H9 (cell line): ENCODE results near the gene MOB1B. TPM values are rescaled to one million over a fixed set of nuclear protein-coding genes. Genes with fewer than 3 reads are reported as not detected.
A peak's percentile ranks its signal among the peaks of the same experiment; 100 is the strongest.

ENCODE experiments used
- DNase-seq: peaks from one replicate; pipeline ENCODE4 v3.0.0-alpha.2; 2017
- H2AFZ ChIP-seq: one replicate; pipeline ENCODE4 v1.6.1; 2013; ENCODE audit warnings: mild to moderate bottlenecking, low read length, control low read depth, moderate library complexity
- H2AK5ac ChIP-seq: 2 replicates; pipeline ENCODE4 v1.6.1; 2013; ENCODE audit warnings: low read length, control low read depth, mixed read lengths; ENCODE audit not compliant: insufficient read length
- H2BK120ac ChIP-seq: one replicate; pipeline ENCODE4 v1.6.1; 2013; ENCODE audit warnings: low read depth, mild to moderate bottlenecking, low read length, control low read depth, inconsistent platforms; ENCODE audit not compliant: poor library complexity, severe bottlenecking
- H2BK12ac ChIP-seq: 2 replicates; pipeline ENCODE4 v1.6.1; 2013; ENCODE audit warnings: low read length, control low read depth, mixed read lengths, low read depth; ENCODE audit not compliant: insufficient read length
- H2BK15ac ChIP-seq: 2 replicates; pipeline ENCODE4 v1.6.1; 2013; ENCODE audit warnings: low read depth, low read length, control low read depth
- H2BK20ac ChIP-seq: one replicate; pipeline ENCODE4 v1.6.1; 2013; ENCODE audit warnings: low read depth, mild to moderate bottlenecking, low read length, control low read depth, inconsistent platforms; ENCODE audit not compliant: poor library complexity, severe bottlenecking
- H2BK5ac ChIP-seq: 2 replicates; pipeline ENCODE4 v1.6.1; 2013; ENCODE audit warnings: low read length, control low read depth, mixed read lengths; ENCODE audit not compliant: insufficient read length
- H3K14ac ChIP-seq: 2 replicates; pipeline ENCODE4 v1.6.1; 2013; ENCODE audit warnings: low read length, control low read depth; ENCODE audit not compliant: insufficient read depth
- H3K18ac ChIP-seq: 2 replicates; pipeline ENCODE4 v1.6.1; 2013; ENCODE audit warnings: low read depth, mild to moderate bottlenecking, mixed read lengths, low read length, control low read depth; ENCODE audit not compliant: insufficient read length
- H3K23ac ChIP-seq: 2 replicates; pipeline ENCODE4 v1.6.1; 2013; ENCODE audit warnings: low read length, control low read depth, mixed read lengths, low read depth; ENCODE audit not compliant: insufficient read length
- H3K23me2 ChIP-seq: 2 replicates; pipeline ENCODE4 v1.6.1; 2013; ENCODE audit warnings: low read depth, mild to moderate bottlenecking, mixed read lengths, low read length, control low read depth; ENCODE audit not compliant: insufficient read length, poor library complexity, severe bottlenecking
- H3K27ac ChIP-seq: 2 replicates; pipeline ENCODE4 v1.5.1; 2013; ENCODE audit warnings: low read length, control low read depth, mixed read lengths, low read depth; ENCODE audit not compliant: insufficient read length
- H3K27me3 ChIP-seq: 2 replicates; pipeline ENCODE4 v1.6.1; 2013; ENCODE audit warnings: low read length, control low read depth, inconsistent platforms; ENCODE audit not compliant: insufficient read depth
- H3K4ac ChIP-seq: 2 replicates; pipeline ENCODE4 v1.6.1; 2013; ENCODE audit warnings: low read depth, mild to moderate bottlenecking, control low read depth, inconsistent platforms, low read length, moderate library complexity
- H3K4me1 ChIP-seq: 2 replicates; pipeline ENCODE4 v1.6.1; 2013; ENCODE audit warnings: low read length, control low read depth, inconsistent platforms; ENCODE audit not compliant: insufficient read depth
- H3K4me2 ChIP-seq: 2 replicates; pipeline ENCODE4 v1.6.1; 2013; ENCODE audit warnings: low read length, control low read depth, mixed read lengths; ENCODE audit not compliant: insufficient read length, insufficient read depth
- H3K56ac ChIP-seq: 2 replicates; pipeline ENCODE4 v1.6.1; 2013; ENCODE audit warnings: low read depth, mild to moderate bottlenecking, mixed read lengths, low read length, control low read depth; ENCODE audit not compliant: insufficient read length
- H3K79me1 ChIP-seq: 2 replicates; pipeline ENCODE4 v1.6.1; 2013; ENCODE audit warnings: low read depth, mild to moderate bottlenecking, moderate library complexity, low read length, control low read depth, inconsistent platforms; ENCODE audit not compliant: insufficient read depth, poor library complexity, severe bottlenecking
- H3K79me2 ChIP-seq: 2 replicates; pipeline ENCODE4 v1.6.1; 2013; ENCODE audit warnings: low read length, control low read depth, inconsistent platforms; ENCODE audit not compliant: insufficient read depth
- H3K9ac ChIP-seq: 2 replicates; pipeline ENCODE4 v1.6.1; 2013; ENCODE audit warnings: low read length, control low read depth, mixed read lengths; ENCODE audit not compliant: insufficient read length; ENCODE audit errors: extremely low read depth
- H3K9me3 ChIP-seq: one replicate; pipeline ENCODE4 v1.6.1; 2013; ENCODE audit warnings: low read depth, low read length, inconsistent platforms; ENCODE audit not compliant: control insufficient read depth
- H3T11ph ChIP-seq: one replicate; pipeline ENCODE4 v1.6.1; 2013; ENCODE audit warnings: mild to moderate bottlenecking, low read length, control low read depth, inconsistent platforms
- H4K20me1 ChIP-seq: one replicate; pipeline ENCODE4 v1.6.1; 2013; ENCODE audit not compliant: control insufficient read depth, insufficient read length, insufficient read depth
- H4K5ac ChIP-seq: 2 replicates; pipeline ENCODE4 v1.6.1; 2013; ENCODE audit warnings: low read depth, mild to moderate bottlenecking, mixed read lengths, low read length, control low read depth; ENCODE audit not compliant: insufficient read length
- H4K8ac ChIP-seq: replicated peaks from 2 replicates; pipeline ENCODE4 v1.6.1; 2013; ENCODE audit warnings: low read length, control low read depth, mixed read lengths, low read depth; ENCODE audit not compliant: insufficient read length
- H4K91ac ChIP-seq: 2 replicates; pipeline ENCODE4 v1.6.1; 2013; ENCODE audit warnings: low read depth, mild to moderate bottlenecking, moderate library complexity, mixed read lengths, low read length, control low read depth; ENCODE audit not compliant: insufficient read length
- H3K27ac Mint-ChIP-seq, 3 experiments: 2 replicates in 2 of 3; 3 replicates in 1 of 3; pipeline ENCODE4 v1.8.0; 2020 to 2021; ENCODE audit warnings: mixed read lengths in 3 of 3, mild to moderate bottlenecking in 1 of 3, moderate library complexity in 1 of 3
- H3K27me3 Mint-ChIP-seq: 2 replicates; pipeline ENCODE4 v1.8.0; 2021; ENCODE audit warnings: low read depth, mild to moderate bottlenecking, moderate library complexity, mixed read lengths
- H3K36me3 Mint-ChIP-seq, 3 experiments: 2 replicates in 2 of 3; 3 replicates in 1 of 3; pipeline ENCODE4 v1.8.0; 2020 to 2021; ENCODE audit warnings: low read depth in 3 of 3, mixed read lengths in 3 of 3; ENCODE audit not compliant: insufficient read depth in 1 of 3
- H3K4me1 Mint-ChIP-seq, 2 experiments: 2 replicates each; pipeline ENCODE4 v1.8.0; 2020; ENCODE audit warnings: mixed read lengths in 2 of 2
- H3K4me3 Mint-ChIP-seq, 2 experiments: 2 replicates in 1 of 2; 3 replicates in 1 of 2; pipeline ENCODE4 v1.8.0; 2020 to 2021; ENCODE audit warnings: mild to moderate bottlenecking in 2 of 2, mixed read lengths in 2 of 2, moderate library complexity in 1 of 2
- H3K9me3 Mint-ChIP-seq, 2 experiments: 2 replicates in 1 of 2; 3 replicates in 1 of 2; pipeline ENCODE4 v1.8.0; 2020; ENCODE audit warnings: mild to moderate bottlenecking in 2 of 2, mixed read lengths in 2 of 2, moderate library complexity in 1 of 2
- WGBS: extraction: QIAGEN DNeasy Blood & Tissue Kit; methylation state at CpG from one replicate; pipeline ENCODE4 v1.1.7; 2013; ENCODE audit warnings: missing lambda C conversion rate, low lambda C conversion rate, mixed read lengths; ENCODE audit not compliant: insufficient read length; ENCODE audit errors: extremely low coverage; 5-methylcytosine and 5-hydroxymethylcytosine counted together
- total RNA-seq: library from RNA; stranded (reverse); gene quantifications from 2 replicates; pipeline ENCODE4 v1.2.1, GENCODE V29; 2021
- TF ChIP-seq, protein P1 (sequence below): fragments of 200-600 bp; sonication (generic); conservative IDR thresholded peaks from 3 replicates; pipeline ENCODE4 v1.8.0; 2021; ENCODE audit warnings: antibody characterized with exemption, mild to moderate bottlenecking

MOB1B gene
- total RNA-seq, 1 experiment from 2014 or later, result 30.3 TPM

DNA sequence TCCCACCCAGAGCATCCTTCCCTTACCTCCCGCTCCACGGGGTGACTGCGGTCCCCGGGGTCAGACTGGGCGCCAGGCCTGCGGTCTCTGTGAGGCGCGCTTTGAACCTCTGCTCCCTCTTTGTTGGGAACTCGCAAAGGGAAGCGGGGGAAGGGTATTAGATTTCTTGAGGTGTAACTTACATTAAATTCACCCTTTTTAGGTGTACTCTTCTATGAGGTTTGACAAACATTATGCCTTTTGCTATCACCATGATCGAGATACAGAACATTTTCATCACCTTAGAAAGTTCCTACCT lies 91.8 kb downstream of the MOB1B start:
- no peaks in the 10 kb centered on the region for H3K27me3 ChIP-seq
- H3K9me3 Mint-ChIP-seq, result peaks cover 7 to 11% of the 10 kb centered on the region in 2 experiments
- no peak overlapping the region for H3T11ph ChIP-seq
- peak overlapping the region; percentile 80 for H3K9ac ChIP-seq
- WGBS, result no CpG with 5 or more reads among the region's 11 CpGs
- H3K23me2 ChIP-seq, result peaks cover 5% of the 10 kb centered on the region
- no peak overlapping the region for H2BK12ac ChIP-seq
- peaks cover 14 to 38% (median 20%) of the 10 kb centered on the region in 3 experiments for H3K36me3 Mint-ChIP-seq
- H3K9me3 ChIP-seq, result no peaks in the 10 kb centered on the region
- H4K8ac ChIP-seq, result no peak overlapping the region
- no peak overlapping the region for H2BK15ac ChIP-seq
- H3K23ac ChIP-seq, result no peak overlapping the region
- no peak for DNase-seq
- no peaks in the 10 kb centered on the region for H3K79me1 ChIP-seq
- H2BK120ac ChIP-seq, result no peak overlapping the region
- H3K4ac ChIP-seq, result no peak overlapping the region
- H2BK5ac ChIP-seq, result no peak overlapping the region
- H3K27ac ChIP-seq, result no peak overlapping the region
- H2AK5ac ChIP-seq, result no peak overlapping the region
- no peak overlapping the region for H4K91ac ChIP-seq
- H3K14ac ChIP-seq, result peak overlapping the region; percentile 94; the same call in 1 of the 2 replicates
- H2AFZ ChIP-seq, result no peak overlapping the region
- no peak overlapping the region for H3K56ac ChIP-seq
- H3K79me2 ChIP-seq, result peaks cover 11% of the 10 kb centered on the region
- H4K5ac ChIP-seq, result no peak overlapping the region
- H3K27me3 Mint-ChIP-seq, result no peaks in the 10 kb centered on the region
- peak overlapping the region; percentile 78 for H3K18ac ChIP-seq
- TF ChIP-seq, protein P1, sequence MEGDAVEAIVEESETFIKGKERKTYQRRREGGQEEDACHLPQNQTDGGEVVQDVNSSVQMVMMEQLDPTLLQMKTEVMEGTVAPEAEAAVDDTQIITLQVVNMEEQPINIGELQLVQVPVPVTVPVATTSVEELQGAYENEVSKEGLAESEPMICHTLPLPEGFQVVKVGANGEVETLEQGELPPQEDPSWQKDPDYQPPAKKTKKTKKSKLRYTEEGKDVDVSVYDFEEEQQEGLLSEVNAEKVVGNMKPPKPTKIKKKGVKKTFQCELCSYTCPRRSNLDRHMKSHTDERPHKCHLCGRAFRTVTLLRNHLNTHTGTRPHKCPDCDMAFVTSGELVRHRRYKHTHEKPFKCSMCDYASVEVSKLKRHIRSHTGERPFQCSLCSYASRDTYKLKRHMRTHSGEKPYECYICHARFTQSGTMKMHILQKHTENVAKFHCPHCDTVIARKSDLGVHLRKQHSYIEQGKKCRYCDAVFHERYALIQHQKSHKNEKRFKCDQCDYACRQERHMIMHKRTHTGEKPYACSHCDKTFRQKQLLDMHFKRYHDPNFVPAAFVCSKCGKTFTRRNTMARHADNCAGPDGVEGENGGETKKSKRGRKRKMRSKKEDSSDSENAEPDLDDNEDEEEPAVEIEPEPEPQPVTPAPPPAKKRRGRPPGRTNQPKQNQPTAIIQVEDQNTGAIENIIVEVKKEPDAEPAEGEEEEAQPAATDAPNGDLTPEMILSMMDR, result no peak
- H3K4me1 ChIP-seq, result peaks cover 10% of the 10 kb centered on the region; the same call in 1 of the 2 replicates
- H3K27ac Mint-ChIP-seq, result peak overlapping the region; percentile 70 to 97 (median 93); a peak in 6 of 7 replicates
- H2BK20ac ChIP-seq, result no peak overlapping the region
- no peaks in the 10 kb centered on the region for H4K20me1 ChIP-seq
- H3K4me1 Mint-ChIP-seq, result peaks cover 37 to 42% of the 10 kb centered on the region in 2 experiments
- H3K4me3 Mint-ChIP-seq, result peak overlapping the region; percentile 90 to 92
- peak overlapping the region; percentile 58 for H3K4me2 ChIP-seq
